ENCODE data around the gene SNX30.

GRCh38 chr9:112783551-112783954, 33.0 kb downstream of the SNX30 start:
- TF ChIP-seq, protein P1, sequence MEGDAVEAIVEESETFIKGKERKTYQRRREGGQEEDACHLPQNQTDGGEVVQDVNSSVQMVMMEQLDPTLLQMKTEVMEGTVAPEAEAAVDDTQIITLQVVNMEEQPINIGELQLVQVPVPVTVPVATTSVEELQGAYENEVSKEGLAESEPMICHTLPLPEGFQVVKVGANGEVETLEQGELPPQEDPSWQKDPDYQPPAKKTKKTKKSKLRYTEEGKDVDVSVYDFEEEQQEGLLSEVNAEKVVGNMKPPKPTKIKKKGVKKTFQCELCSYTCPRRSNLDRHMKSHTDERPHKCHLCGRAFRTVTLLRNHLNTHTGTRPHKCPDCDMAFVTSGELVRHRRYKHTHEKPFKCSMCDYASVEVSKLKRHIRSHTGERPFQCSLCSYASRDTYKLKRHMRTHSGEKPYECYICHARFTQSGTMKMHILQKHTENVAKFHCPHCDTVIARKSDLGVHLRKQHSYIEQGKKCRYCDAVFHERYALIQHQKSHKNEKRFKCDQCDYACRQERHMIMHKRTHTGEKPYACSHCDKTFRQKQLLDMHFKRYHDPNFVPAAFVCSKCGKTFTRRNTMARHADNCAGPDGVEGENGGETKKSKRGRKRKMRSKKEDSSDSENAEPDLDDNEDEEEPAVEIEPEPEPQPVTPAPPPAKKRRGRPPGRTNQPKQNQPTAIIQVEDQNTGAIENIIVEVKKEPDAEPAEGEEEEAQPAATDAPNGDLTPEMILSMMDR (IDR thresholded peaks at IDR 0.05) = no peak
- TF ChIP-seq POLR2A (IDR thresholded peaks at IDR 0.05) = no peak
